NOMO-1 (cell line): ENCODE measurements around the gene DGKA.
A peak's percentile ranks its signal among the peaks of the same experiment; 100 is the strongest.
"Not testable (repeated sequence)": the region's sequence is repeated elsewhere in the genome, so short reads cannot be mapped to it uniquely, and the experiment has no call there.

Source experiments
- DNase-seq, 2 experiments: peaks; one replicate each; lab custom pipeline; 2025; ENCODE audit not compliant: unreplicated experiment in 2 of 2; lab: John Stamatoyannopoulos, UW

DGKA gene

DNA sequence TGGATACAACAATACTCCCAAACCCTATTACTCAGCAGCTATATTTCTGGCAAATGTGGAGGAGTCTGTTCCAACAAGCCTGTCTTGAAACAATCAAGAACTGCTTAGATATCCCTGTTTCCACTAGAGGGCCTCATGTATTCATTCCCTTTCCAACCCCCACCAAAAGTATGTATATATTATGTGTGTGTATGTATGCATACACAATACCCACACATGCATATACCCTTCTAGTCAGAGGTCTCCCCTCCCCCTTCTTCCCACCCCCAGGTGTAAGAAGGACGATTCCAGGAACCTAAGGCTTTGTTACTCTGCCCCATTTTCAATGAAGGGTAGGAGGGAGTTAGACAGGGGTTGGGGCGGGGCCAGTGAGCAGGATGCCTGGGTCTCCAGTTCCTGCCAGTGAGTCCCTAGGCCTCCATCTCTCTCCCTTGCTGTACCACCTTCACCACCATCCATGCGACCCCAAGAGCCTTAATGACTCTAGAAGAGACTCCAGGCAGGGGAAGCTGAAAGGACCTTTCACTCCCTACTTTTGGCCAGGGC lies at the start of gene DGKA:
DGKA (plus strand) TSS at position 392 of the 546 bp plus-strand sequence. CDS start 5,342 bp downstream, outside the sequence.
- peak; percentile 16 to 70 for DNase-seq

DNA sequence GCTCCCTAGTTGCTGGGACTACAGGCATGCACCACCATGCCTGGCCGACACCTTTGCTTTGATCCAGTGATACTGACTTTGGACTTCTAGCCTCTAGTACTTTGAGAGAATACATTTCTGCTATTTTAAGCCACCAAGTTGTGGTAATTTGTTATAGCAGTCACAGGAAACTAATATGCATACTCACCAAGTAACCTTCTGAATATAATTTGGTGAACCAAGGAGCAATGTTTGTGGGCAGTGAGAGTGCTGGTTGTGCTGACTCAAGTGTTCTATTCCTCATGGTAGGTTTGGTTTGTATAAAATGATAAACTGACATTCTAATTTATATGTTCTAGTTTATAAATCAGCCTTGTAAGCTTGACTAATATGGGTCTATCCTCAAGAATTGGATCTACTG lies 45.8 kb upstream of the DGKA start:
- no peak for DNase-seq

DNA sequence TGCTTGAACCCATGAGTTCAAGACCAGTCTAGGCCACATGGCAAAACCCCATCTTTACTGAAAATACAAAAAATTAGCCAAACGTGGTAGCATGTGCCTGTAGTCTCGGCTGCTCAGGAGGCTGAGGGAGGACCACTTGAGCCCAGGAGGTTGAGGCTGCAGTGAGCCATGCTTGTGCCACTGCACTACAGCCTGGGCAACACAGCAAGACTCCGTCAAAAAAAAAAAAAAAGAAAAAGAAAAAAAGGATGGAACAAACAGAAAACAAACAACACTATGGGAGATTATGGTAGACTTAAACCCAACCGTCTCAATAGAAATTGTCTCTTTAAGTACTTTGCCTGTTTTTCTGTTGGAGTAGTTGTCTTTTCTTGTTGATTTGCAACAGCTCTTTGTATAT lies 39.7 kb upstream of the DGKA start:
- DNase-seq: no peak

DNA sequence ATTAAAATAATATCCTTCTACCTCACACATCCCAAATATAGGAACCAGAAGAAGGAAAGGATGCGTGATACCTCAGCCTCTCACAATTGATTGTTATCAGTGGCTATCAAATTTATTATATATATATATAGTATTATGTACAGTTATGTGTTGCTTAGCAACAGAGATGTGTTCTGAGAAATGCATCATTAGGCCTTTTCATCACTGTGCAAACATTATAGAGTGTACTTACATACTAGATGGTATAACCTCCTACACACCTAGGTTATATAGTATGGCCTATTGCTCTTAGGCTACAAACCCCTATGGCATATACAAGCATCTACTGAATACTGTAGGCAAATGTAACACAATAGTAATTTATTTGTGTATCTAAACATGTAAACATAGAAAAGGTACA lies 37.2 kb upstream of the DGKA start:
- DNase-seq: no peak

DNA sequence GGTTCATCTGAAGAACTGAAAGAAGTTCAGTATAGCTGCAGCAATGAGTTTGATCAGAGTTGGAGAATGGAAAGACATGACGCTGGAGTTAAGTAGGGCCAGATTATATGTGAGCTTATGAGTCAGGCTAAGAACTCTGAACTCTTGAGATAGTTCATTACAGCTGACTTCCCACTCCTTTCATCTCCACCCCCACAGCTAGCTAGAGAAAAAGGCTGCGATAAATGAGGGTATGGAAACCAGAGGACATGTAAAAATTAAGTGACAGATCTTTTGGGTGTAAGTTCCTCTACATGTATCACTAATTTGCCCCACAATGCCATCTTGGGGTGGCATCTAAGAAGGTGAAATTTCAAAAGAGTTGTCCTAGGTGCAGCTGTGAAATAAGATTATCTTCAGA lies 31.9 kb upstream of the DGKA start:
- no peak for DNase-seq

DNA sequence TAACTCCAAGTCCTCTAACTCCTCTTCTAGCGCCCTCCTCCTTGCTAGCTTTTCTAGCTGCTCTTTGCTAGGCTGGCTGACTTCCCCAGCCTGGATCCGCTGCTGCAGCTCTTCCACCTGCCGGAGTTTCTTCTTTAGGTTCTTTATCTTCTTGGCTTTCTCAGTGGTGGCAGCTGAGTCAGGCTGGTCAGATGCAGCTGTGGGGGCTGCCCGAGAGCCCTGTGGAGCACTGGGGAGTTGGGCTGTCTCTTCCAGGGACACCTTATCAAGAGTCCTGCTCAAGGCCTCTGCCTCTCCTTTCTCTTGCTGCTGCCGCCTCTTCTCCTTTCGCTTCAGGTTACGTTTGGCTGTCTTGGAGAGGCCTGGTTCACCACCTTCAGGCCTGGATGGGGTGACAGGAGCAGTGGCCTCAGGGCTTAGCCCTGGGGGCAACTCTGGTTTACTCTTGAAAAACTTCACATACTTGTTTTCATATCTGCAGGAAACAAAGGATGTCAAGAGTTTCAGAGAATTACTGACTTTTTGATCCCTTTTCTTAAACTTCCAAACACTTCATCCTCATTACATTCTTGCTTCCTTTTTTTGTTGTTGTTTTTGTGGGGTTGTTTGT lies 29.0 kb upstream of the DGKA start:
- no peak for DNase-seq

DNA sequence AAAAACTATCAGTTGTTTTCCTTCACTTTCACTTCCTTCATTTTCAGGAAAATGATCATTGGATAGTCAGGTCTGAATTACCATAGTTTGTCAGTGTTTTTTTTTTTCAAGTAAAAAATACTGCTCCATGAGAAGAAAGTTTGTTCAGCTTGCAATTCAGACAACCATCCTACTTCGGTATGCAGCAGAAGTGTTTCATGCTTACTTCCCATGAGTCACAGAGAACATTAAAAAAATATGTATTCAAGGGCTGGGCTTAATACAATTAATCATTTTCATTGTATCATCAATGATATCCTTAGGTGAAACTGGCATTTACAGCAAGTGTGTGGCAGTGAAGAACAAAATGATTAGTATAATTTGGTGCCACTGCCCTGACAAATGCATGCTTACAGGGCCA lies 24.9 kb upstream of the DGKA start:
- peak in 1 of 2 experiments; percentile 30 for DNase-seq

DNA sequence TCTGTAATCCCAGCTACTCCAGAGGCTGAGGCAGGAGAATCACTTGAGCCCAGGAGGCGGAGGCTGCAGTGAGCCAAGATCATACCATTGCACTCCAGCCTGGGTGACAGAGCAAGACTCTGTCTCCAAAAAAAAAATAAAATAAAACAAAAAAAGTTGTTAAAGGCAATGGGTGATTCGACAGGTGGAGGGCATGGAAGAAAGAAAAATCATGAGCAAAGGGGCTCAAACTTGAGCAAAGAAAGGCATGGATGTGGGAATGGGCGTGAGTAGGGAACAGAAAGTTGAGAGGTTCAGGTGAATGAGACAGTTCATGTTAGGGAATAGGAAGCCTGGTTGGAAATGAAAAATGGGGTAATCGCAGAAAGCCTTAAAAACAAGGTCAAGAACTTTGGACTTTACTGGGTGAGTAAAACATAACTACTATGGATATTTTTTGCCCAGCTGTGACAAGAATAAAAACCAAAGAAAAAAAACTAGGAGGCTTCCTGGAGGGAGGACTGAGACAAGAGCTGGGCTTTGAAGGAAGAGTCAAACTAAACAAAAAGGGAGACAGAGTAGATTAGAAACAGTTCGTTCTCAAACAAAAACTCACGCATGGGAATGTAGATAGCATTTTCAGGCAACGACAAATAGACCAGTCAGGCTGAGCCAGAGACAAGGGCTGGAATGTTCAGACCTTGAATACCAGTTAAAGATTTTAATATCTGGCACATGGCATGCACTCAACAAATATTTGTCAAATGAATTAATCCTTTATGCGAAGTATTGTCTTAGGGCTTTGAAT lies 22.0 kb upstream of the DGKA start:
- no peak for DNase-seq

DNA sequence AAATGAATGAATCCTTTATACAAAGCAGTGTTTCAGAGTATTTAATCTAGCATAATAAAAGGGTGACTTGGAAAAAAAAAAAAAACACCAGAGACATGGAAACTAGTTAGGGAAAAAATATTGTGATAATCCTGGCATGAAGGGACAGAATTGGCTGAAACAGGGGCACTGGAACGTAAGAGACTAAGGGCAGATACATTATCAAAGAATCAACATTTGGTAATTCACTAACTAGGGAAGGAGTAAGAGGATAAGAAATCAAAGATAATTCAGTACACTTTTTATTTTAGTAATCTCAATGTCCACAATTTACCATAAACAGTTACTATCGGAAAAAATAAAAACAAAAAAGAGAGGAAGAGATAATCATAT lies 21.5 kb upstream of the DGKA start:
- no peak for DNase-seq

DNA sequence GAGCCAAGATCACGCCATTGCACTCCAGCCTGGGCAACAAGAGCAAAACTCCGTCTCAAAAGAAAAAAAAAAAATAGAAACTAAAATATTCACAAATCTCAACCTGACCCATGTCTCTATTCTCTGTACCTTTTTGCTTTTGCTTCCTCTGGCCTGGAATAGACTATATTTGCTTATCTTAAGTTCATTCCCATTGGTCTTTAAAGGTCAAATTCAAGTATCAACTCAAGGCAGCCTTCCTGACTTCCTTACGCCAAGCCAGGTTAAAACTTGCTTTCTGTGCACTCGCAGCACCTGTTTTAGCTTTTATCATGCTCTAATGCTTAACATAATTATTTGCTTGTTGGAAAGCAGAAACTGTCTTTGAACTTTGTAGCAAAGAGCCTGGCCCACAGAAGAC lies 18.1 kb upstream of the DGKA start:
- DNase-seq: no peak

DNA sequence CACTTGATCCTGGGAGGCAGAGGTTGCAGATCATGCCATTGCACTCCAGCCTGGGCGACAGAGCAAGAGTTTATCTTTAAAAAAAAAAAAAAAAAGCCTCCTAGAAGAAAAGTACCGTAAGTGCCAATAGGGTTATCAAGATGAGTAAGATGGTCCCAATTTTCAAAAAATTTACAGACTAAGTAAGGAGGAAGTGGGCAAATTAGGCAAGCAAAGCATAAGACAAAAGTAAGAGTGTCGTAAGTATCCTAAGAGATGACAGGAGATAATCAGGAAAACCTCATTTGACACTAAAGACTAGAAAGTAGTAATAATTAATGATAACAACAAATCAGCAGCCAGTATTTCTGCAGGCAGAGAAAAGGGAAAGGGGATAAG lies 15.5 kb upstream of the DGKA start:
- peak; percentile 5 to 81 for DNase-seq

DNA sequence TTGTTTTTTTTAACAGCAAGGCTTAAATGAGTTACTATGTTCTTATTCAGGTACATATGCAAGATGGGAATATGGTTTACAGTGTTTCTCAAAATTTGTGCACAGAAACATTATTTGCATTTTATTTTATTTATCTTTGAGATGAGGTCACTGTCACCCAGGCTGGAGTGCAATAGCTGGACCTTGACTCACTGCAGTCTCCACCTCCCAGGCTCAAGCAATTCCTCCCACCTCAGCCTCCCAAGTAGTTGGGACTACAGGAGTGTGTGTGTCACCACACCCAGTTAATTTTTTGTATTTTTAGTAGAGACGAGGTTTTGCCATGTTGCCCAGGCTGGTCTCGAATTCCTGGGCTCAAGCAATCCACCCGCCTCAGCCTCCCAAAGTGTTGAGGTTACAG lies 11.9 kb upstream of the DGKA start:
- DNase-seq: not testable (repeated sequence)

DNA sequence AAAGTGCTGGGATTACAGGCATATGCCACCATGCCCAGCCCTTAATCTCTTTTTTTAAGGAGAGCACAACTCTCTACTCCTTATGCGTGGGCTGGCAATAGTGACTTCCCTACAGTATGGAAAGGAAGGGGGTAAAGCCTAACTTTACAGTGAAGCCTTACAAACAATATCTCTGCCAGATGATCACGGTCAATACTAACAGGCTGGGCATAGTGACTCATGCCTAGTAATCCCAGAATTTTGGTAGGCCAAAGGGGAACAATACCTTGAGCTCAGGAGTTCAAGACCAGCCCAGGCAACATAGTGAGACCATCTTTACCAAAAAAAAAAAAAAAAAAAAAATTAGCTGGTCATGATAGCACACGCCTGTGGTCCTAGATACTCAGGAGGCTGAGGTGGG lies 8.8 kb upstream of the DGKA start:
- no peak for DNase-seq

DNA sequence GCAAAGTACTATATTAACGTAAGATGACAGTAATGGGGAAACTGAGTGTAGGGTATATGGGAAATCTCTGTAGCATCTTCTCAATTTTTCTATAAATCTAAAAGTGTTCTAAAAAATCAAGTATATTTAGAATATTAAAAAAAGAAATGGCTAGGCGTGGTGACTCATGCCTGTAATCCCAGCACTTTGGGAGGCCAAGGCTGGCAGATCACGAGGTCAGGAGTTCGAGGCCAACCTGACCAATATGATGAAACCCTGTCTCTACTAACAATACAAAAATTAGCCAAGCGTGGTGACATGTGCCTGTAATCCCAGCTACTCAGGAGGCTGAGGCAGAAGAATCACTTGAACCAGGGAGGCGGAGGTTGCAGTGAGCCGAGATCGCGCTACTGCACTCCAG lies 7.3 kb upstream of the DGKA start:
- not testable (repeated sequence) for DNase-seq

DNA sequence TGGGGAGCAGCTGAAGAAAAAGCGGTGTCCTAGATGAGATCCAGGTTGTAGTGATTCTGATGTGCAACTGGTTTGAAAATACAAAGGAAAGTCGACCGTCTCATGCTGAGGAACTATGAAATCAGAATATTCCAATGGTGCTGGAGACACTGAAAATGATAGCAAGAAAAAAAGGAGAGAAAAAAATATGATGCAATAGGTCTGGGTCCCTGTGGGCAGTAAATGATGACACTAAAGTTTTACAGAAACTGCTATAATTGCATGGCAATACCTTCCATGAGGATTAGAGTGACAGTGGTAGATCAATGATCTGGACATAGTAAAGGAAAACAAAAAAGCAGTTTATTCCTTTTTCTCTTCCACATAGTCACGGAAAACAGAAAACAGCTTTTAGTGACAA lies 5.6 kb upstream of the DGKA start:
- no peak for DNase-seq

DNA sequence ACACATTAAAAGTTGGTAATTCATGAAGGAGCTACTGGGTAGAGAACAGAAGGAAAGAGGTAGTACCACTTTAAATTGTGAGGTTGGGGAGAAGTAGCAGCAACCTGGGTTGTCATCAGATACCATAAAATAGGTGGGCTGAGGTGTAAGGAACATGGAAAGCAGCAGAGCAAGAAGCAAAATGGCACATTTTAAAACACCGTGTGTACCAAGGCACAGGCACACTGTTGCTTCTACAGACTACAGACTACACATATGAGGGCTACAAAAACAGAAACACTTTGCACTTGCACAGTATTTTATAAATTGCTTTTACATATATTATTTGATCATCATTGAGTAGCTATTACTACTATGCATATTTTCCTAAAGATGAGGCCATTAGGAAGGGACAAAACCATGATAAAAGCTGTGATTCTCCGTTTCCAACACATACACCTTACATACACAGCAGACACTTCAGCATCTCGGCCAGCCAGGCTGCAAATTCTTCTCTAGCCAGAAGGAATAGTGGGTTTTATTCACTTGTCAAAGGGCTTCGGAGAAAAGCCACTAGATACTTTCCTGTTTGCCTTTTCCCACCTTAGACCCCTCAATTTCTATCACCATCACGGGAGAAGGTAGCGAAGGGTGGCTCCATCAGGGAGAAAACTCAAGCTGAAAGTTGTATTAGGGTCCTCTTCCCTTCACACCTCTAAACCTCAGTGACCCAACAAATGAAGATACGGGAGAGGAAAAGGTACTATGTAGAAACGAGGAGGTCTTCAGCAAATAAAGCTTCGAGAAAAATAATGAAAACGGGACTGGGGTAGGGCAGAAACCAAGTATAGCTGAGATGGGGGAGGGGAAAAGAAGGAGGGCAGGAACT lies 4.9 kb upstream of the DGKA start:
- DNase-seq: no peak

DNA sequence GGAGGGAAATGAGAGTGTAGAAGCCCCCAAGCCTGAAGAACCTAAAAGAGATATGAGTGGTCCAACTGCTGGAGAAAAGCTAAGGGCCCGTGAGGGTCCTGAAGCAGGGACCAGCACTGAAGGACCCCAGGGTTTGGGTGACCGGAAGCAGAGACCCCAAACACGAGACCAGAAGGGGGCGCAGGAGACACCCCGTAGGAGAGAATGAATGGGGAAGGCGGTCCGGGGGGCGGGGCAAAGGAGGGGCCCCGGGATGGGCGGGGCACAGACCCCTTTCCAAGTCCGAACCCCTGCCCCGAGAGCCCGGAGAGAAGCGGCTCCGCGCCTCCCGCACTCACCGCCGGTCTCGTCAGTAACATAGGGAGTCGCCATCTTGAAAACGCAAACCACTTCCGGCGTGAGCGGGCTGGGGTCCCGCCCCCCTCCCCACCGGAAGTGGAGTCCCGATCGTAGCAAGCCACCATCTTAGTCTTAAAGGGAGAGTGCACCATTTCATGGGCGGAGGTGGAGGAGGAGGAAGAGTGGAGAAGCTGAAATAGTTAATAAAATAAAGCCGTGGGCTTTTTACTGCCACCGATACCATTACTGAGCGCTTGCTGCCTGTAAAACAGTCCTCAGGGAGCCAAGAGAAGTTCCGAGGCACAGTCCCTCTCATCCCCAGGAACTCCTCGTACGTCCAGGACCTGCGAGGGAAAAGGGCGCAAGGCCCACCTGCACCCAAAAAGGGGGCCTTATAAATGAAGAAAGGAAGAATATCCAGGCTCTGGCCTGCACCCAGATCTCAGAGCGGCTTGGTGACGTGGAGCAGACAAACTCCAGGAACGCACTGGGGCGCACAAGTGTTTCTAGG lies 4.0 kb upstream of the DGKA start:
- peak; percentile 81 to 94 for DNase-seq

DNA sequence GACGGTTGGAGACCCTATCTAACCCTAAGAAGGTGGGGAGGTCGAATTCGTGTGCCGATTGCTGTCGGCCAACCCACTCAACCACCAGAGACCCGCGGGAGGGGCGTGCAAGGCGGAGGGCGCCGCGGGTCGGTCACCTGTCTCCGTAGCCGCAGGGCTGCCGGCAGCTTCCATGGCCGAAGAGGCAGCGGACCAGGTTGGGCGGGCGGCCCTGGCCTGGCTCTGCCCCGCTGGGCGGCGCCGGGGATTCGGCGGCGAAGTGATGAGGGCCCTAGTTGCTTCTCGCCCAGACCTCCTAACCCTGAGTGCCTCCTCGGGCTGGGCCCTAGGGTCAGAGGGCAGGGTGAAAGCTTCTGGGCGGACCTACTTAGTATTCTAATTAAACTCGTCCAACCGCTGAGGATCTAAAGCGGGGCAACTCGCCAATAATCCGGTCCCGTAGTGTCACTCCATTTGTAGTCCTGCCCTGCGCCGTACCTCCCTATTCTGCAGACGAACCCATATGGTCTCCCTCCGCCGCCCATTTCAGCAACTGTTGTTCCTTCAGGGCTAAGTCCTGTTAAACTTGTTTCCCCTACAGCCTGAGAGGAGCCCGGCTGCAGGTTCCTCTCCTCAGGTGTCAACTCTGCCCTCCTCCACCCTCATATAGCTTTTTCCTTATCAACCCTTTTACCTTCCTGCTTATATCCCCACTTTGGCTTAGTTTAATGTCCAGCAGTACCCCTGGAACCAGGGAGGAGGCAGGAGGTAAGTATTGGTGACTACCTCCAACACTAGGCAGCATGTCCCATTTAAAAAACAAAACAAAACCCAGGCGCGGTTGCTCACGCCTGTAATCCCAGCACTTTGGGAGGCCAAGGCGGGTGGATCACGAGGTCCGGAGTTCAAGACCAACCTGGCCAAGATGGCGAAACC lies 3.1 kb upstream of the DGKA start, which contains the start of gene PYM1:
PYM1 (minus strand) TSS at position 307 of the 915 bp plus-strand sequence; CDS start at position 174, 133 bp downstream.
- DNase-seq: peak; percentile 91 to 97

DNA sequence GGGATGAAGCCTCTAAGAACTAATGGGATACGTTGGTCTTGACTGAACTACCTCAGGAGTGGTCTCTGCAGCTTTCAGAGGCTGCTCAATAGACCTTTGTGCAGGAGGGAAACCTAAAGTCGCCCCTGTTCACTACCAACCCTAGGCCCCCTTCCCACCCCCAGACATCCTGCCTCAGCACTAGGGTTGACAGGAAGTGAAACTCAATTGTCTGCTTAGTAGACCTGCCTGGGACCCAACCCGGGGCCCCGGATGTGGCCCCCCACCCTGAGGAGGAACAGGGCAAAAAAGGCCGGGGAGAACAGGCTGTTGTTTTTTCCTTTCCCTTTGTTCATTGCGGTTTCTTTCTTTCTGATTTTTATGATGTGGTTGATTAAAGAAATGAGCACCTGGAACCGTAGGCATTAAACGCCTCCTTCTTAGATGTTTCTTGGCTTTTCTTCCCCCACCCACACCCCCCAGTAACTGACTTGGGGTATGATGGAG lies 1.6 kb upstream of the DGKA start:
- DNase-seq: peak; percentile 15 to 47
